ENCODE results near the gene IFT27. TPM values are rescaled to one million over a fixed set of nuclear protein-coding genes. Genes with fewer than 3 reads are reported as not detected.
A peak's percentile ranks its signal among the peaks of the same experiment; 100 is the strongest.

Gene IFT27
- total RNA-seq, 1 experiment from 2014 or later: 10.3 TPM

DNA sequence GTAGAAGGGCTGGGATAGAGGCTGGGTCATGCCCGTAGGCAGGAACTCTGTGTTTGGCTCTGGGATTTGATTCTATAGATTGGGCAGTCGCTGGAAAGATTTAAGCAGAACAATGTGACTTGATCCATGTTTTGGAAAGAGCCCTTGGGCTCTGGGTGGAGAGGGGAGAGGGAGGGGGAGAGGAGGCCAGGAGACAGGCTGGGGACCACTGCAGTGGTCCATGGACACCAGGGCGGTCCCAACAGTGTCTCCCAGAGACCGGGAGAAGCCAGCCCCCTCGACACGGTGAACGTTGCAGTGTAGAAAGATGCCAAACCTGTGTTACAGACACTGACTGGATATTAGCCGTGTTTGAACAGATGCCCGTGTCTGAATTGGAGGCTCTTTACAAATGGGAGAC, 21.5 kb upstream of the IFT27 start:
- no peak for DNase-seq (ENCODE audit: low read depth)

DNA sequence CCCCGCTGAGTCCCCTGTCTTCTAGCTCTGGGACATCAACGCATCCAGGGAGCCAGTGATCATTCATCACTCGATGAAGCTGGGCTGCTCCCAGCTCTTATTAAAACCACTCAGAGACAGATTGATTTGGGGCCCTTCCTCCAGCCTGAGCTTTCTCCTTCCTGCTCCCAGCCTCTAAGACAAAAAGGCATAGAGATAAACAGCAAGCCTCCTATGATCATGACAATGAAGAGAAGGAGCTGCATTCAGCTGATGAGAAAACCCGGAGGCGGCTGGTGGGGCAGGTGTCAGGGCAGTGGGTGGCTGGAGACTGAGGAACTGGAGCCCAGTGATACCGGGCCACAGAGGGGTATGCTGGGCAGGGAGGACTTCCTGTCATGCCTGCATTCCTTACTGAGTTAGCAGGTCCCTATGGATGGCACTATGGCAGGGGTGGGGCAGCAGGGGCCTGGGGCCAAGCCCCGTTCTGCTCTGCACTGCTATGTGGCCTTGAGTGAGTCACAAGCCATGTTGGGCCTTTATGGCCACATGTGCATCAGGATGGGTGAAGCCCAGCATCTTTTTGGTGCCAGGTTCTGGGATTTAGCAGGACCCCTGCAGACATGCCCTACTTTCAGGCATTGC, 20.7 kb upstream of the IFT27 start:
- DNase-seq (ENCODE audit: low read depth): no peak

DNA sequence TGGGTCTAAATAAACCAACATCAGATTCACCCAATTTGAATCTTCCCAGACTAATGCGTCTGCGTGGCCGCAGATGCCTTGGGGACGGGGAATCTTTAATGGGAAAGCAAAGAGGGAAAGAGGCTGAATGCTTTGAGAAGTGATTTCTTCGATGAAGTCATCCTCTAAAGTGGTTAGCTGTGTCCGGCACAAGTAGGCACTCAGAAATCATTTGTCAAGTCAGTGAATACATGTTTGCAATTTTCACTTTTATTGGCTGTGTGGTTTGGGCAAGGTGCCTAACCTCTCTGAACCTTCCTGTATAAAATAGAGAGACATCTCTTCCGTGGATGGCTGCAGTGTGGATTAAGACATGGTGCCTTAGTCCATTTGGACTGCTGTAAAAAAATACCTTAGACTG, 19.7 kb upstream of the IFT27 start:
- DNase-seq (ENCODE audit: low read depth): no peak

DNA sequence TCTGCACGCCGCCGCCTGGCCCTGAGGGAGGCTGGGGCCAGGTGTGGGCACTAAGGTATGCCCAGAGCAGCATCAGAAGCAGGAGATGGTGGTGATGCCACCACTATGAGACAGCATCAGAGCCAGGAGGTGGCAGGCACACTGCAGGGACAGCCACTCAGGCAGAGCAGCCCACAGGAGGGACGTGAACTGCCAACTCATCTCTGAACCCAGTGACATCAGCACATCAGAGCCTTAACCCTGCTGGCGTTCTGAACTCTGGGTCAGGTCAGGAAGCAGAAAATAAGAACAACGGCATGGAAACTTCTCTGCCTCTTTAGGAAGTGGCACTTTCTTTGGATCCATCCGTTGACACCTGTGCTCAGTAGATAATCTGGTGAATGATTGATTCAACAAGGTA, 14.7 kb upstream of the IFT27 start:
- DNase-seq (ENCODE audit: low read depth): no peak

DNA sequence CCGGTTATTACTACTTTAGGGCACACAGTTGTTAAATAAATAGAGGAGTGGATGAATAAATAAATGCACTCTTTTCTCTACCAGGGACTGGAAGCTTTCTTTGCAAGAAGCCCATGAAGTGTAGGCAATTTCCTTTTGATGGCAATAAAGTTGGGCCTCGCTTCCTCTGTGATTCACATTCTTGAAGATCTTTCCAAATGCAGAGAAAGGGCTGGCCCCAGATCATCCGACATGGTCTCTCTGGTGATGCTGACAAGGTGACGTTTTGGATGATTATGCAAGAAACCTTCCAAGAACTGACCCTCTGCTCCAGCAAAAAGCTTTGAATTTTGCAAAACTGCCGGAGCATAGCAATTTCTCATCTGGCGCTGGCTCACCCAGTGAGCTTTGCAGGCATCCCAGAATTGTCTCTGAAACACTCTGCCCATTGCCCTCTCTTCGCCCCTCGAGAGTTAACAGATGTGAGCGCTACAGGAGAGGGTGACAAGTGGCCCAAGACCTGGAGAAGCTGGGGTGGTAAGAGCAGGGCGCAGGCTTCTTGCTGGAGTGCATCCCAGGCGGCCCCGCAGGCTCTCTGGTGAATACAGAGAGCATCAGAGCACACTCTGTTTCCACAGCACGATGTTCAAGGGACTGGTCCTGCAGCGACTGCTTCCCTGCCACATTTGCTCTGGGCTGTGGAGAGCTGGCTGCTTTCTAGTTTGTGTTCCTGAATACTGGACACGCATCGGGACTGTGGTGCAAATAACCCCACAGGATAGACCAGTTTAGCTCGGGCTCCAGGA, 11.5 kb upstream of the IFT27 start:
- DNase-seq (ENCODE audit: low read depth): no peak

DNA sequence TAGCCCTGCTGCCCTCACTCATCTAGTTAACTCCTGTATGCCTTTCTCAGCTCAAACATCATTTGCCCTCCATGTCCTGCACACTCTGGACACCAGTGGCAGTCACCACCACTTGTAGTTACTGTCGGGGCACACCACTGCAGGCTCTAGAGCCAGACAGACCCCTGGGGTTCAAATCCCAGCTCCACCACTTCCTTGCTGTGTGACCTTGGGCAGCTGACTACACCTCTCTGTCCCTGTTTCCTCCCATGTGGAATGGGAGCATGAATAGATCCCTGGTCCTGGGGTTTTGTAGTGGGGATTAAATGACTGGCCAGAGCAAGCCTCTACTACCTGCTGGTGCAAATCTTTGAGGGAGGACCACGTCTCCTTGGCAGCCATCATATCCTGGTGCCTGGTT, 7.8 kb upstream of the IFT27 start:
- no peak for DNase-seq (ENCODE audit: low read depth)

DNA sequence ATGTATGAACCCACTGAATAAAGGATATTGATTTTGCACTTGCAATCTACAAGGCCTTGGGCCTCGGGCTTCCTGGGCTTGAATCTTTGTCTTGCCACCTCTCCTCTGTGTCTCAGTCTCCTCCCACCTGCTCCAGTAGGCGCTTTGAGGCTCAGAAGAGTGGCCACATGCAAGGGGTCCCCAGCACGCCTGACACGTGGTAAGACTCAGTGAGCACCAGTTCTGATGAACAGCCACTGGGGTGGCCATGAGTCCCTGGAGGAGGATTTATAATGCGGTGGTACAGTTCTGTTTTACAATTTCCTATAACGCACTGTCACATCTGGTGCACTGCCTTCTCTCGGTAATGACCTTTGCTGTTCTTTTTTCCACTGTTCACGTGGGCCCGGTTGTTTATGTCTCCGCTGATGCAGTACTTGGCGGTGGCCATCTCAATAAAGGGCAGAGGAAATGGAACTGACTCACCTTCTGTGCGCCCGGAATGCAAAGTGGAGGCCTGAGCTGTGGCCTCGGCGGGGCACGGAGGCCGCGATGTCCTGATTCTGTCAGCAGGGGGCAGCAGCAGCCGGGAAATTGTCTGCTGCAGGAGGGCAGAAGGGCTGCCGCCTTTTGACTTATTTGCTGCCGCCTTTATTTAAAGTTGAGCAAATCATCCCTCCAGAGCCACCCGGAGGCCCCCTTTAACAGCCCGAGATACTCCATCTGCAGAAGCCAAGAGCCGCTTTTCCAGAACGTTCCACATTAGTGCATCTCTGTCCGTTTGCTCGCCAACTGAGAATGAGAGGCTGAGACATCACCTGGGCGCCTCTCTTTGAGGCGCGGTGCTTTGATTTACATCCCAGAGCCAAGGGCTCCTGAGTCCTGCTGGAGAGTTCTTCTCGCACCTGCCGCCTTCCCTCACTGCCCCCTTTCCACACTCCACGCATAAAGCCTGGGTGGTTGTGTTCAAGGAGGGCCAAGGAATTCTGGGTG, 6.0 kb upstream of the IFT27 start:
- DNase-seq (ENCODE audit: low read depth): peak; percentile 77

DNA sequence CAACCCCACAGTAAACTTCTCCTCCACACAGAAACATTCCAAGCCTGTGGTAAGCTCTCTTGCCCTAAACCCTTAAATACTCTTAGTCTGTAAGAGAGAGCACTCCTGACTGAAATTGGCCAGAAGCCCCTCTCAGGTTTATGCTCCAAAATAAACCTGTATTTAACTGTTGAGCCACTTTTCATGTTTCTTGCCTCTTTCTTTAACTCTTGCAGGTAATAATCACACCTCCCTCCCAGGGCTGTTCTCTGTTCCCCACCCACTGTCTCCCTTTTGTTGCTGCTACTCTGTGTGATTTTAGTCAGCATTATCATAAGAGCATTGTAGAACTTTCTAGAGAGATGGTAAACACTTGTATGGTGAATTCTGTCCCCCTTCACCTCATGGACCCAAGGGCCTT, 2.1 kb upstream of the IFT27 start:
- DNase-seq (ENCODE audit: low read depth): no peak

DNA sequence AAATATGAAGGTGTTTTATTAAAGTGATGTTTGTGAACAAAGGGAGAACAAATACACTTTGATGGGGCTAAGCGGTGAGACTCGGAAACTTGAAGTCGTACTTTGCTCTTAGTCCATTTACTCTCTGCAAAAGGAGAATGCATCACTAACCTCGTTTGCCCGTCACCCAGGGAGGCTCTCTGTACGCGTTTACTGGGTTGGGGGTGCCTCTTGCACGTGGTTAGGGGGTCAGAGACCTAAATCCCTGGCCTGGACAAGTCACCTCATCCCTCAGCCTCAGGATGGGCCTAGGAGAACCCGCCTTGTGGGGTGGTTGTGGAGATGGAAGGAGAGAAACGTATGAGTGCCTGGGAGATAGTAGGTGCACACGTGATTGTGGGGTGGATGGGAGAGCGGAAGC, 803 bp upstream of the IFT27 start:
- no peak for DNase-seq (ENCODE audit: low read depth)

DNA sequence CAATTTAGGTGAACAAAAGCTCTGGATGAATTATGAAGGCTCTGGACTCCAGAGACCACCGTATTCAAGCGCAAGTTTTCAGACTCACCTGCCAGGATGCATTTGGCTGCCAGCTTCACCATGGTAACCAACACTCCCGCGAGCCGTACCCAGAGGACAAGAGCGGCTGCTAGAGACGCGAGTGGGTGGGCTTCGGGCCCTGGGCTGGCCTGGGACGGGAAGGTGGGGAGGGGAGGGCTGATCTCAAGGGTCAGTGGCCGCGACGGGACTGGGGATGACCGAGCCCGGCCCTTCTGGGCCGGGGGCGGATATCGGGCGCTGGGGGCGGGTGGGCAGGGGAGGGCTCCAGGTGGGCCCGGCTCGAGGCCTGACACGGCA, 344 bp downstream of the IFT27 start:
- no peak for DNase-seq (ENCODE audit: low read depth)

DNA sequence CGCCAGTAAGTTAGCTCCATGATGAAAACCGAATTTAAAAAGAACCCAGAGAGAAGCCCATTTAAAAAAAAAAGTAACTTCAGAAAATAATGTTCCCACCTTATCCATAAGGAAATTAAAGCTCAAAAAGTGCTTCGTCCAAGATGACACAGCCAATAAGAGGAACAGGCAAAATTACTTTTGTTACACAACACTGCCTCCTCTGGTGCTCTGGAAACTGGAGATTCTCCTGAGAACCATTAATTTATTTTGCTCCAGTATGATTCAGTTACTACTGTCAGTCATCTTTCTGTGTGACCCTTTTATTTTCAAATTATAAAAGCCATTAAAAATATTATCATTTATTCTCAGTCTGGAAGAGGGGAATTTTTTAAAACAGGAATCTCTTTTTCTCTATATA, 2.0 kb downstream of the IFT27 start:
- DNase-seq (ENCODE audit: low read depth): peak; percentile 41

DNA sequence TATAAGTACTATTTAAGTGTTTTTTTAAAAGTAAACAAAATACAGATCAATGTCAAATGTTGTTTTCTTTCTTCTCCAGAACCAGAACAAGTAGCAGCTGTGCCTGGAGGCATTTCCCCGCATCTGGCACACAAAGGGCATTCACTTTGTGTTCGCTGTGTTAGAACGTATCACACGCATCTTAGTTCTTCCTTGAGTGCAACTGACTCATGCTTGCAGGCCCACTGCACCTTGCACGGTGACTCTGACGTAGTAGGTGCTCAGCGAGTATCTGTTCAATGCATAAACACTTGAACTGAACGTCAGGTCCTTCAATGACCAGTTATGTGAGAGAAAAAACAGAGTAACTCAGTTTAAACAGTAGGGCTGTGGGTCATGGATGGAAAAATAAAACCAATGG, 3.5 kb downstream of the IFT27 start:
- DNase-seq (ENCODE audit: low read depth): no peak

DNA sequence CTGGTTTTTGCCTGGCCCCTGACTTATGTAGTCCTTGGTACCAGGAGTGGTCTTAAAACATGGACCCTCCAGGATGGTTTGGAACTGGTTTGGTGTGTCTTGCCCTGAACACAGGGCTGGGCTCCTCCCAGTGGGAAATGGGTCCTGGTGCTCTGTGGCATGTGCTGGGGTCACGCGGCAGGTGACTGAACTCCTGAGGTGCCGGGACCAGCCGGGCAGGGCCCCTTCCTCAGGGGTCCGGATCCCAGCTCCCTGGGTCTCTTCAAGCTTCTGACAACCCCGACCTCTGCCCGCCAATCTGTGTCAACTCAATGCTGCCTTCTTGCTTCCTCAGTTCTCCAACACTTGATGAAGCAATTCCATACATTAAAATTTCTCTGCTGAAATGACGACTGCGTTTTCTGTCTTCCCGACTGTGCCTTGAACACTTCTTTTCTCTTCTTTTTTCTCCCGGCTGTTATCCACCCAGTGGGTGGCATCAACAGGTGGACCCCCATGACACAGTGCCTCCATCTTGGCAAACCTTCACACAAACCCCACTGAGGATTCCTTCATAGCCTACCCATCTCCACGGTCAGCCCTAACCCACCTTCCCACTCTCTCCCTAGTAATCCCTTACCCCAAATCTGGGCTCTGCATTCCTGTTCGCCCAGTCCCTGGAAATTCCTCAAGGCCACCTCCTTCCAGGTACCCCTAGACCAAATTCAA, 4.4 kb downstream of the IFT27 start:
- DNase-seq (ENCODE audit: low read depth): no peak

DNA sequence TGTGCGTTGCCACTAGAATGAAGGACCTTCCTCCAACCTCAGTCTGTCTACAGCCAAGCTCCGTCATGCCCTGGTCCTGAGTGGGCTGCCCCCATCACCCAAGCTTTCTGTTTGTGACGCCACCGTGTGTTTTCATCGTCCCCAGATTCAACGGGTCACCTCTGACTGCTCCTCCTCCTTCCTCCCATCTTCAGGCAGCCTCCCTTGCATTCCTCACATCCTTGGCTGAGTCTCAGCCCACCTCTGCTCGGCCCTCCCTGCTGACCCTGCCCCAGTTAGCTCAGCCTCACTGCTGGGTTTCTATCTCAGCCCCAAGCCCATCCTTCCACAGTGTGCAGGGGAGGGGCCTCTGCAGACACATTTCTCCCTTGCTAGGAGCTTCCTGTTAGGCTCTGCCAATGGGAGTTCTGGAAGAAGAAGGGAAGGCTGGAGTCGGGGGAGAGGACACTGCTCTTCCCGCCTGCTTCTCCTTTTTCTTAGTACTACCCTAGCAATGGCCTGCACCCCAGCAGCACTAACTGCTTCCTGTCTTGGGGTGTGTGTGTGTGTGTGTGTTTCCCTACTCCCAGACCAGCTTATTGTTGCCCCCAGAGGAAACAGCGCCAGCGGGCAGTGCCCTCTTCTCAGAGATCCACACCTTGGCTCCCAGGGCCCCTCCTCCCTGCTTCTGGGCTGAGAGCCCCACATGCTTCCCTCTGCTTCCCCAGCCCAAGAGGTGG, 5.2 kb downstream of the IFT27 start:
- DNase-seq (ENCODE audit: low read depth): no peak

DNA sequence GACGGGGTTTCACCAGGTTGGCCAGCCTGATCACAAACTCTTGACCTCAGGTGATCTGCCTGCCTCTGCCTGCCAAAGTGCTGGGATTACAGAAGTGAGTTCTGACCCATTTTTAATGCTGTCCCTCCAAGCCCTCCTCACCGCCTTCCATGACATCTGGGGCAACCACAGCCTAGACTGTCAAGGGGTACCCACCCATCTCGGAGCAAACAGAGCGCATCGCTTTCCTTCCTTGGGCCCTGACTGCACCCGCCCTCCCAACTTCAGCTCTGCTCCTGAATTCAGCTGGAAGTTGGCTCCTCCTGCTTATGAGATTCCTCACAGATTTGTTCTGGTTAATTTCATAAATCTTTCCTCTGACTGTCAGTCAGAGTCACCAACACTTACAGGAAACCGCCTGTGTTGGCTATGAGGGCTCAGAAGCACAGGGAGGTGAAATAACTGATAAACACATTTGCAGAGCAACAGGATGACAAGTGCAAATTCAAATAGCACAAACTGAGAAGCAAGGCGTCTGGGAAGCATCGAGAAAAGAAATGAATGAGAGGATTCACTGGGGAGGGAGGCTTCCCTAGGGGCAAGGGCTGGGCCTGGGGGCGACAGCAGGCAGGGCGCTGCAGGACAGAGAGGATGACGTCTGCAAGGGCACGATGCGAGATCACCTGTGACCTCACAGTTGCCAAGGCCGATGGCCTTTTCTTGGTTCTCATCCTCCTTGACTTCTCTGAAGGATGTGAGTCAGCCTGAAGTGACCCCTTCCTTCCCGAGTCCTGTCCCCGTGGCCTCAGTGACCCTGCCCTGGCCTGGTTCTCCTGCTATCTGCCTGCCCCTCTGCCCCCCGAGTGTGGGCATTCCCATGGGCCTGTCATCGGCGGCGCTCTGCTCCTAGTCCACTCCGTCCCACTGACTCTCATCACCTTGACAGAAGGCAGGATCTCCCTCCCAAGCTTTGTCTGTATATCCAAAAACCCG, 6.1 kb downstream of the IFT27 start:
- DNase-seq (ENCODE audit: low read depth): no peak

DNA sequence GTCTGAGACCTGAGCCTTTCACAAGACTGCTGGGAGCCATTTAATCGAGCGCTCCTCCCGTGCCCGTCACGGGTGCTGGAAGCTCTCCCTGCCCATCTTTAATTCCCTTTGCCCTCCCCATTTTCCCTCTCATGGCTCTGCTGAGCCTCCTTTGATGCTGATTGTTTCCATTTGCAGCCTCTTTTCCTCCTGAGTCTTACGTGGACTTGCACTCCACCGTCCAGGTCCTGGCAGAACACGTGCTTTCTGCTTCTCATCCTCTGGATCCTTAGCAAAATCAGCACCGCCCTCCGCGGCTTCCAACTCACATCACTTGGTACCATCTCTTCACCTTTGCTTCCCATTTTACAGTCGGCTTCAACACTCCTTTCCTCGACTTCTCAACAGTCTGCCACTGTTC, 7.3 kb downstream of the IFT27 start:
- no peak for DNase-seq (ENCODE audit: low read depth)

DNA sequence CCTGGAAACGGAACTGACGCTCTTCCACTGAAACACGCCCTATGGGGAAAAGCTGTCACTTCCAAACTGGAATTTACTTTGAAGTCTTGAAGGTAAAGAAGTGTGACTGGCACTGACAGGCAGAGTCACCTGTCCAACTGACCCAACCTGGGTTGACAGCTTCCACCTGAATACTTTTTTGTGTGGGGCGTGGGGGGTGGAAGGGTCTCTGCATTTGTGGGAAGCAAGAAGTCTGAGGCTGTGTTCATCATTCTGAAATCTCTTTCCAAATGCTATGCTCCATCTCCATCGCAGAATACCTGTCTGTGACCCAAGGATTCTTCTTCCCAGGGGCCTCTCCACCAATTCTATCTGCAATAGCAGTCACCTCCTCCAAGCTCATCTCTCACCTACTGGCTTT, 7.8 kb downstream of the IFT27 start:
- no peak for DNase-seq (ENCODE audit: low read depth)

DNA sequence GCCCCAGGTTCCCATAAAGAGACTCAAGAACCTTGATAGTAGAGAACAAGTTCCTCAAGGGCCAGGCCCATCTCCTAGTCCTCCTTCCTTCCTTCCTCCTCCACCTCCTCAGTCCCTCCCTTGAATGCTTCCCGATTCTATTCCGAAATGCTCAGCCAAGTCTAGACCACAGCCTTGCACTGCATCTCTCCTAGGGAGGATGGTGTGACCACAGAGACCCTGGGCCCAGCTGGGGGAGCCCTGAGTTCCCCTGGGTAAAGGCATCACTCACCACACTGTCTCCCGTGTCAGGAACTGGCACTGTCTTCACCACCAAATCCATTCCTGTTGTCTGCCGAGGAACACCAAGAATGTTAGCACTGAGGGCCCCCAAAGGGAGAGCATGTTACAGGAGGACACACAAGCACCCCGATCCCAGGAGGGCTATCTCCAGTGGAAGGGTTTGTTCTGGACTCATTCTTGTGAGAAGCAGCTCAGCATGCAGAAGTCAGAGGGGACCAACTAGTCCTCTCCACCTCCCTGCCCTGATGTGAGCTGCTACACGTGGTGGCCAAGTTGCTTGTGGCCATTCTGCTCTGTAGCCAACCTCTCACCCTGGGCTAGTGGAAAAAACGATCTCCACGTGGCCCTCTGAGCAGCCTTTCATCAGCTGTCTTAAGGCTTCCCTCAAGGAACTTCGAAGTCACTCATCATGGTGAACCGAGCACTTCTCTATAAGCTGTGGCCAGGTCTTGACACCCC, 8.7 kb downstream of the IFT27 start:
- DNase-seq (ENCODE audit: low read depth): no peak

DNA sequence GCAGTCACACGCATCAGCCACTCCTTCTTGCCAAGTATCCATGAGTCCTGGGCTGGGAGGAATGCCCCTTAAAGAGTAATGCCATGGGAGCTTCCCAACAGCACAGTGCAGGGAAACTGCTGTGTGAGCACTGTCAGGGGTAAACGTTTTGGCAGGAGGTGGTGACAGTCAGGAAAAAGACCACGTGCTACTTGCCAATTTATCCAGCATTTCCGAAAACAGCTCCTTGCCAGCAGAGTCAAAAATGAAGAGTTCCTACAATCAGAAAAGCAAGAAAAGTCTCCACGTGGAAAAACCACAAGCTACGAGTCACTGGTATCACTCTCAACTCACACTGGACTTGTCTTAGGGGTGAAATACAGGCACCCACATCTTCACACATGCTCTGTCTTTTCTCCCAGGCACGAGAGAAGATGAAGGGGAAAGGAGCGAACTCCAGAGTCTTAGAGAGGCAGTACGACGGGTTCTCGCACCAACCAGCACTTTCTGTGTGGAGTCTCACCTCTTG, 9.9 kb downstream of the IFT27 start:
- peak; percentile 25 for DNase-seq (ENCODE audit: low read depth)
